Colon (tissue), 2 donors: ENCODE data around the gene SOD3.

Experiments
- FAIRE-seq: peaks from 2 replicates; lab custom pipeline; 2012; peaks lifted over from hg19 to GRCh38; lab: Jason Lieb, UNC
- donor health status: control.
- donor health status: control.

Gene SOD3

DNA sequence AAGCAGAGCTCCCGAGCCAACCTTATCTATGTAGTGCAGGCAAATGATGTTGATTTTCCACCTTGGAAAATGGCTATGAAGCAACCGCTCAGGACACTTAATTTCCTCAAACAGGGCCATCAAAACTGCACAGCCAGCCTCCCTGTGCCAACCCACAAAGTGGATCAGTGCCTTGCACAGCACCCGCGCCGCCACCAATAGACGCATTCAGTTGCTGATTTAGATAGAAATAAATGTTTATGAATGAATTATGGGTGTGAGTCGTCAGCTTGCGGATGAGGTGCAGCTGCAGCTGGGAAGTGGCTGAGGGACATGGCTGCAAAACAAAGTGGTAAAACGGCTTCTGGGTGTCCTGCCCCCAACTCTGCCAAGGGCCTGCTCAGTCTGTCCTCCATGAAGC is 47.0 kb downstream of the SOD3 start:
- FAIRE-seq = no peak

DNA sequence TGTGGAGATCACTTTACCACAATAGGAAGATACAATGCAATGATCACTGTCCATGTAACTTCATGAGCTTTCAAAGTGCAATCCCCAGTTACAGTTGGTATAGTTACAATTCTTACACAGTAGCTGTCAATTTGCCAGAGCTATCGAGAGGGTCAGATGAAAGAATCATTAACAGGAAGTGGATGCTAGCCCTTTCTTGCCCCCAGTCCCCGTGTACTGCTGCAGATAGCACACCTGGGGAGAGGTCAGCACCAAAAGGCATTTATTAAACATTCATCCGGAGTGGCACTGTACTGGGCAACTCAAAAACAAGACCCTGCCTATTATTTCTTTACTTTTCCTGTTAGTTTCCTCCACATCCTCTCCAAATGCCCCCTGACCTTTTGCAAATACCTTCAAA is 47.7 kb downstream of the SOD3 start:
- no peak for FAIRE-seq

DNA sequence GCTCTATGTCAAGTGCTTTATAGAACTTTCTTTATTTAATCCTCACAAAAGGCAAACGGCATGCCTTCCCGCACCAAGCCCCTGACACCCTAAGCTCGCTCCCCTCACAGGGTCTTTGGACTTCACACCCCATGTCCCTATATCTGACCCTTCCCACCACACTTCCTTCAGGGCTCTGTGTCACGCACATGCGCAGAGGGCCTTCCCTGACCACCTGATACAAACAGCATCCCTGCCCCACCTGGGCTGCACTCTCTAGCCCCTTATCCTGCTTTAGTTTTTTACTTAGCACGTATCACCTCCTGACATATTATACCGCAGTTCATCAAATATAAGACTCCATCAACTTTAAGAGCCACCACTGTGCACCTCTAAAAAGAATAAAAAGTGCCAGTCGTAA is 49.8 kb downstream of the SOD3 start:
- no peak for FAIRE-seq

DNA sequence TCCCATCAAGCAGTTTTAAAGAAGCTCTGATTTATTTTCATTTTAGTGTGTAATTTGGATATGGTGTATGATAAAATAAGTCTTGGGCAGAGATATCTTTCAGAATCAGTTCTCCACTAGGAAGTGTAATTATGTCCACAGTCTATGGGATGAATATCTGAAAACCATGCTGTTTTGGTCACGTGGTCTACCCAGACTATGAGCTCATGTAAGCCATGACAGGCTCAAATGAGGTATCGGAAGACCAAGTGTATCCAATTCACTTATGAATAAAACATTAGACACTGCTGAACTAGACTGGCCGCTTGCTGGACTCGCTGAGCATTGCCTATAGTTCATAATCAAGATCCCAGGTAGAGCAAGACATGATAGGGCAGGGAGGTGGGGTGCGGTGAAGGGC is 50.5 kb downstream of the SOD3 start:
- FAIRE-seq = no peak

DNA sequence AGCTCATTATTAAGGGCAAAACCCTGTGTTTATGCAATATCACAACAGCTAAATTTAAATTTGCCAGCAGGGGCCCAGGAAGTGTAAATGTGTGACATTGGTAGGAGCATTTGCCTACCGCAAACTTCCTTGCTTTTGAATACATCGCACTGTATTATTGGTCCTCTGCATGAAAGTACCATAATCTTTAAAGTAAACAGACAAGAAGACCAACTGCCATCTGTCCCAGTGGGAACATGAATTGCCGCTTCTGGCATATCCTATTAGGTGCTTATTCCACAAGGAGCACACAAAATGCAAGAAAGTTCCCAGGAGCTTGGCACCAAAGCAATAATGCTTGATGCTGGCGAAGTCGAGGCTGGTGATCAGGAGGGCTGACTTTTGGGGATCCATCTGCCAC is 51.3 kb downstream of the SOD3 start:
- no peak for FAIRE-seq

DNA sequence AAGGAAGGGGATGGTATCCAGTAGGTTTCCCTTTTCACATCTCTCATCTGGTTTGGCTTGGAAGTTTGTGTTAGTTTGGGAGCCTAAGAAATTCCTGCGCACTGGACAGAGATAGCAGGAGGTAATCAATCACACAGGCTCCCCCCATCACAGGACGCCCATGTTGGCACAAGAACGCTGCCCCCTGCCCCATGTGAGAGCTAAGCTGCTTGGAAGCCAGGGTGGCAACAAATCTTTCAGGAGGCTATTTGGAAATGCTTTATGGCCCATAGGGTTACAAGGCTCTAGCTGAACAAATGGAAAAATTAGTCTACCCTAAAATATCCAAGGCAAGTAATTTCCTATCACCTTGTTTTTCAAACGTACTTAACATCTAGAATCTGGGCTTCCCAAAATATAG is 54.0 kb downstream of the SOD3 start:
- no peak for FAIRE-seq

DNA sequence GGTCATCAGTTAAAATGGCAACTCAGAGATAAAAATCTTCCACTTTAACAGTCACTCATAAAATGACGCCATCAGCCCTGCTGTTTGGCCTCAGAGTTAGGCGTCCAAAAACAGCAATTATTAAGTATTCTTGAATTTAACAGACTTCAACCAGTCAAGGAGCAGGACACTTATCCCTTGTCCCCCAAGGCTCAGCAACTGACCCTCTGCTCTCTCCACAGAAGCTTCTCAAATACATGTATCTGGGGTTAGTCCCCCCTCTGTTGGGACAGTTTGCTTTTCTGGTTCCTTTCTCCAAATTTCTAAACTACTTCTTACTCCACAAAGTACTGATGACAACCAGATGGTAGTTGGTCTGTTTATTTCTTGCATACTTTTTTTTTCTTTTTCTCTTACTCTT is 54.4 kb downstream of the SOD3 start:
- no peak for FAIRE-seq
